GM18861 (cell line): Measurements from ENCODE around the gene FGF2.
A peak's percentile ranks its signal among the peaks of the same experiment; 100 is the strongest.

ENCODE experiments used
- ATAC-seq: cut with Tn5 transposase; IDR thresholded peaks from one replicate; pipeline ENCODE4 v1.9.1; 2021; ENCODE audit not compliant: unreplicated experiment

FGF2 gene

DNA sequence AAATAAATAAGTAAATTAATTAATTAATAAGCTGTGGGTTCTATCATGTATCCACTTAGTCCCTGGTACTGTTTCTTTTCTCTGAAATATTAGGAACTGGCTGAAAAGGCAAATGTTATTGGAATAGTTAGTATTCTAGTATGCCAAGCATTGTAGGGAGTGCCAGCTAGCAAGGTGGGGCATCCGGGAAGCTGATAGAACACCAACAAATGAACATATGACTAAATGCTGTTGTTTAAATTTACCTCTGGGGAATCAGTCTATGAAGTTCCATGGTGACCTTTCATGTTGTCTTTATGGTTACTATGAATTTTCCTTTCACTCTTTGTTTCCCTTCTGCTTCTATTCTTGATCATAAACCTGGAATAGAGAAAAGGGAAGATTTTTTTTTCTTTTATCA, 63.1 kb downstream of the FGF2 start:
- ATAC-seq, result no peak

DNA sequence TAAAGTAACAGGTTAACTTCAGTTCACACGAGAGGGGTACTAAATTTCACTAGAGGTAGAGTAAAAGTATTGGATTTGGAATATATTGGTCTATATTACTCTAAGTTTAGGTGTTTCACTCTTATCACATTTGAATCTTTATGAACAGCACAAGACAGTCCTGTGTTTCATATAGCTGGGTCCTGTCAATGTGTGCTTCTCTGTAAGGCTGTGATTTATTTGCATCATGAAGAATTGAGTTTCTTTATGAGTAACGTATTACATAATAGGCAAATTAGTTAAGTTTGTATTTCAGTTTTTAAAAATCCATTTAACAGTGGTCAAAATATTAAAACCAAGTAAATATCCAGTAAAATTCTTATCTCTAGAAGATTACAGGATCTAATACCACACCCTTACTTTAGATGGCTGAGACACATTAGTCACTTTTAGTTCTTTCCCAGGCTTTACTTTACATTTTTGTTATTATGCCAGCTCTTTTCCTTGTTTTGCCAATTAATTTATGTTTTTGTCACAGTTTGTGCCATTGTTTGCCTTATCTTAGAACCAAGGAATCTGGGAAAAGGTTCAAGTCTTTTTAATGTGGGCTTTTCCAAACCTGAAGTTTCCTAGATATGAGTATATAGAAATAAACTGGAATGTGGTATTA, 63.6 kb downstream of the FGF2 start:
- ATAC-seq, result peak; percentile 52

DNA sequence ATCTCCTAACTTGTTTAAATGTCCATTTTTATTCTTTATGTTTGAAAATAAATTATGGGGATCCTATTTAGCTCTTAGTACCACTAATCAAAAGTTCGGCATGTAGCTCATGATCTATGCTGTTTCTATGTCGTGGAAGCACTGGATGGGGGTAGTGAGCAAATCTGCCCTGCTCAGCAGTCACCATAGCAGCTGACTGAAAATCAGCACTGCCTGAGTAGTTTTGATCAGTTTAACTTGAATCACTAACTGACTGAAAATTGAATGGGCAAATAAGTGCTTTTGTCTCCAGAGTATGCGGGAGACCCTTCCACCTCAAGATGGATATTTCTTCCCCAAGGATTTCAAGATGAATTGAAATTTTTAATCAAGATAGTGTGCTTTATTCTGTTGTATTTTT, 68.2 kb downstream of the FGF2 start:
- no peak for ATAC-seq

- no peak for ATAC-seq
Measured at GRCh38 chr4:122895336-122895995, 68.8 kb downstream of the FGF2 start.

- no peak for ATAC-seq
Measured at GRCh38 chr4:122896270-122896669, 69.6 kb downstream of the FGF2 start.

DNA sequence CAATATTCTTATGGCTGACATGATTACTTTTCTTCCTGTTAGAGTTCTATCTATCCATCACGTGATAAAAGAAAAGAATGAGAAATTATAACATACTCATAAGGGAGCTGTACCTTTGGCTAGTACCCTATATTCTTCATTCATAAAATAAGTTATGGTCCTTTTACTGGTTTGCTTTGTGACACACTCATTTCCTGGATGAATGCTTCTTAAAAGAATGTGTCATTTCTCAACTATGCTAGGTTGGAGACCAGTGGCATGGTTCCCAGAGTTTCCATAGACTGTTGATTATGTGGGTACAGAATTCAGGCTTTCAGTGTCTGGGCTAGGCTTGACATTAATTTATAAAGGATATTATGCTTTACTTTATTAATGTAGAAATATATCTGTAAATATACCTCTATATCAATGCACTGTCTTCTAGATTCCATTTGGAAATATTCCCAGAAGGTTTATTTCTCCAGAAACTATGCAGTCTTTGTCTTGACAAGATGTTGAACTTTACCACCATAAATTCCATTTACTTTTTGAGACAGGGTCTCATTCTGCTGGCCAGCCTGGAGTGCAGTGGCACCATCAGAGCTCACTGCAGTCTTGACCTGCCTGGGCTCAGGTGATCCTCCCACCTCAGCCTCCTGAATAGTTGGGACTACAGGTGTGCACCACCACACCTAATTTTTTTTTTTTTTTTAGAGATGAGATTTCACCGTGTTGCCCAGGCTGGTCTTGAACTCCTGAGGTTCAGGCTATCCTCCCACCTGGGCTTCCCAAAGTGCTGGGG, 71.9 kb downstream of the FGF2 start:
- ATAC-seq, result no peak

- no peak for ATAC-seq
Measured at GRCh38 chr4:122899682-122900081, 73.1 kb downstream of the FGF2 start.

- no peak for ATAC-seq
Measured at GRCh38 chr4:122900314-122900713, 73.7 kb downstream of the FGF2 start.

GRCh38 chr4:122901247-122902010, 74.8 kb downstream of the FGF2 start:
- no peak for ATAC-seq

GRCh38 chr4:122903766-122904288, 77.2 kb downstream of the FGF2 start:
- no peak for ATAC-seq

- no peak for ATAC-seq
Measured at GRCh38 chr4:122906859-122907305, 80.3 kb downstream of the FGF2 start.

DNA sequence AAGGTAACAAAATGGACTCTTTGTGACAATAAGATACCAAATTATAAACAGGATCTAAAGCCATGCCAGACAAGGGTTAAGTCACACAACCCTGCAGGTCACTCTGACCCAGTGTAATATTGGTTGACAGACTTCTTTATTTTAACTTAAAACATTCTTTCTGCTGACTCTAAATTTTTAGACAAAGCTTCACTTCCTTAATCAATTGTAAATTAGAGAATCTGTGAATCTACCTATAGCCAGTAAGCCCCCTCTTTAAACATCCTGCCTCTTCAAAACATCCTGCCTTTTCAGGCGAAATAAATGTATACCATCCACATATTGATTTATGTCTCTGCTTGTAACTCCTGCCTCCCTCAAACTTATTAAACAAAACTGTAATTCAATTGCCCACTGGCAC, 81.6 kb downstream of the FGF2 start:
- ATAC-seq, result no peak

GRCh38 chr4:122909683-122910082, 83.1 kb downstream of the FGF2 start:
- ATAC-seq, result no peak

DNA sequence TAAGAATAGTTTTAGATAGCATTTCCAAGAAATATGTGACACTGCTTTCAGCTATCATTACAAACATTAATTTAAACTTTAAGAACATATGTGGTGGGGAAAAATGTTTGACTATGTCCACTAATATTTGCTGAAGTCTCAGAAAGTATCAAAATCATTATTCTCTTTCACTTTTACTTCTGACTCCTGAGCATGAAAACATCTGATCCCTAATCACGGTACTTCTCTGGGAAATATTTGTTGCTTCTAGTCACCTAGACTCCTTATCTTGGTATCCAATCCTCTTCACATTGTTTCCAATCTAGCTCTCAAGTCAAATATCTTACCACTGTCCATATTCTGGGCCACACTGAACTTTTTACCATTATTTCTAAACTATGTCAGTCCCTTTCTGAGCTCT, 85.0 kb downstream of the FGF2 start:
- ATAC-seq, result no peak

- ATAC-seq, result no peak
Measured at GRCh38 chr4:122912810-122913575, 86.4 kb downstream of the FGF2 start.

DNA sequence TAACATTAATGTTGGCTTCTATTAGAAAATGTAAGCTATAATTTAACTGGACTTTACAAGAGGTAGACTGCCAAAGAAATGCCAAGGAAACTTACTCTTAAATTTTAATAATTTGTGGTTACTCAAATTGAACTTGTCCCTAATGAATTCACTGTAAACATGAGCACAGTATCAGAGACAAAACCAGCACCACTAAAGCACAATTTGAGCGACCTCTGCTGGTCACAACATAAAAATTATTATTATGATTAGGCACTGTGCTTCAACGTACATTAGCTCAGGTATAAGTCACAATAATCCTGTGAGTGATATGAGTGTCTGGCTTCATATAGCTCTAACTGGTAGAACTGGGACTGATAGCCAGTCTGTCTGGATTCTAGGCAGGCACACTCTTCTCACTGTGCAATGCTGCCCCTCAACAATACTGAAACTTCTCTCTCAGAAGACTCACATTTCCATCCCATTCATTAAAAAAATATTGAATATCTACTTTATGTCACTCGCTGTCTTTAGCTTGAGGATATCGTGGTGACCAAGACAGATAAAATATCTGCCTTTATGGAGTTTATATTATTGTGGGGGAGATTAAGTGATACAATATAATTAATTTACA, 87.8 kb downstream of the FGF2 start:
- ATAC-seq, result peak; percentile 92

DNA sequence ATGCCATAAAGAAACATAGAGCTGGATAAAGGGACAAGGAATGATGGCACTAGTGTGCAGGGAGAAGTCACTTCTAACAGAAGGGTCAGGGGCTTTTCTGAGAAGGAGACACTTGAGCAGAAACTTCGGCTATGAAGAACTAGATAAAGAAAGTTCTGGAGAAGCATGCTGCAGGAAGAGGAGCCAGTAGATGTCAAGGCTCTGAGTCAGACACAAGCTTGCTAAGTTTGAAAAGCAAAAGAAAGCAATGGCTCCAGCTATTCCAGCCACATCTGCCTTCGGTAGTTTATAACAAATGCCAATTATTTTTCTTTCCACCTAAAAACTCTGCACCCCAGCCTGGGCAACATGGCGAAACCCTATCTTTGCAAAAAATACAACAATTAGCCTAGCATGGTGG, 88.3 kb downstream of the FGF2 start:
- no peak for ATAC-seq

DNA sequence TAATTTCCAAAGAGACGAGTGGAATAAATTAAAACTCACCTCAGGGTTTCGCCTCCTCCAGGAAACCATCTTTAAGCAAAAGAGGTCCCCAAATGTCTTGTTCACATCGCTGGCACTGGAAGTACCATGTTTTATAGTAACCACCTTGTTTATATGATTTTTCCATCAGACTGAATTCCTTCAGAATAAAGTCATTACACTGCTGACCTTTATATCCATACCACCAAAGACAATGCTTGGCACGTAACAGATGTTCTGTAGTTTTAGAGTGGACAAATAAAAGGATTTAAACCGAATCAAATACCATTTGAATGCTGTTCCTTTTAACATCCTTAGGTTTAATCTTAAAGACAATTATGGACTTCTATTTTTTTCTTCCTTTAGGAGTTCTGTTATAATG, 91.1 kb downstream of the FGF2 start:
- no peak for ATAC-seq

DNA sequence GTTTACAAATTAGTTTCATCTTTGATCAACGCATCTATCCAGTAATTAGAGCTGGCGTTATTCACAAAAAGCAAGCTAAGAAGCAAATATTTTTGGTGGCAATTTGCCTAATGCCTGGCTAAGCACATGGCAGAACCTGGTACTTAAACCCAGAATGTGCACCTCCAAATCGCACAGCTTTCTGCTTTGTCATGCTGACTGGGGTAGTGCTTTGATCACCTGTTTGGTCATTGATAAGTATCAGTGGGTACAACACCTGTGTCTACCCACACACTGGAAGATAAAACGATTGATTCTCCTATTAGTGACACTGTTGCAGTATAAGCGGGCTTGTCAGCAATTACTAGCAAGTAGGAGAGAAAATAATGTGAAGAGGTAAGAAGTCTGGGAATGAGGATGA, 93.8 kb downstream of the FGF2 start:
- ATAC-seq, result no peak

- ATAC-seq, result no peak
Measured at GRCh38 chr4:122921300-122921699, 94.7 kb downstream of the FGF2 start.
